Measurements from ENCODE around the gene CRTC1. TPM values are rescaled to one million over a fixed set of nuclear protein-coding genes. Genes with fewer than 3 reads are reported as not detected.

Gene CRTC1
- total RNA-seq, 1 experiment from 2014 or later = 19.0 TPM

- Mint-ChIP-seq H3K27ac (no peak overlapping the region), H3K9me3 (no peaks in the 10 kb centered on the region)
- DNase-seq = no peak
These were observed 84.7 kb downstream of the CRTC1 start for GRCh38 chr19:18768046-18768771.

More at GRCh38 chr19:18768046-18768771, 84.7 kb downstream of the CRTC1 start:
- H3K27ac ChIP-seq (ENCODE audit: insufficient read length, low read depth, low read length) = no peak overlapping the region
- H4K91ac ChIP-seq (ENCODE audit: insufficient read length, low read depth, low read length) = no peak overlapping the region
- Mint-ChIP-seq H3K36me3 (ENCODE audit: insufficient read depth in 1 of 3, low read depth in 3 of 3) (peaks cover 0 to 2% (median 0%) of the 10 kb centered on the region in 3 experiments; a peak in 1 of 7 replicates), H3K4me1 (peaks cover 3 to 6% of the 10 kb centered on the region in 2 experiments; a peak in 3 of 4 replicates), H3K27me3 (ENCODE audit: low read depth) (peaks cover 94% of the 10 kb centered on the region), H3K4me3 (no peak overlapping the region)
- no peak overlapping the region for H3K4me2 ChIP-seq (ENCODE audit: insufficient read depth, insufficient read length, low read length)
- H3K4me1 ChIP-seq (ENCODE audit: insufficient read depth, low read length) = no peaks in the 10 kb centered on the region
- no peak overlapping the region for H2BK12ac ChIP-seq (ENCODE audit: insufficient read length, low read depth, low read length)
- no peak overlapping the region for H2BK5ac ChIP-seq (ENCODE audit: insufficient read length, low read length)
- H3K79me1 ChIP-seq (ENCODE audit: insufficient read depth, low read depth, low read length, poor library complexity, severe bottlenecking) = no peaks in the 10 kb centered on the region
- peaks cover 42% of the 10 kb centered on the region; the same call in 1 of the 2 replicates for H3K27me3 ChIP-seq (ENCODE audit: insufficient read depth, low read length)
- no peak overlapping the region for H4K5ac ChIP-seq (ENCODE audit: insufficient read length, low read depth, low read length)
- no CpG with 5 or more reads among the region's 30 CpGs for WGBS (ENCODE audit: extremely low coverage, insufficient read length, low lambda C conversion rate)
- peak overlapping the region; percentile 5; the same call in 1 of the 2 replicates for H3K14ac ChIP-seq (ENCODE audit: insufficient read depth, low read length)
- no peak overlapping the region for H3K4ac ChIP-seq (ENCODE audit: low read depth, low read length)
- no peak overlapping the region for H3K56ac ChIP-seq (ENCODE audit: insufficient read length, low read depth, low read length)
- H3K23me2 ChIP-seq (ENCODE audit: insufficient read length, low read depth, low read length, poor library complexity, severe bottlenecking) = no peaks in the 10 kb centered on the region
- no peak overlapping the region for H2BK20ac ChIP-seq (ENCODE audit: low read depth, low read length, poor library complexity, severe bottlenecking)
- TF ChIP-seq CTCF (conservative IDR thresholded peaks at IDR 0.05) = peak; percentile 45; the same call in 2 of the 3 replicates
- H3K23ac ChIP-seq (ENCODE audit: insufficient read length, low read depth, low read length) = no peak overlapping the region
- no peaks in the 10 kb centered on the region for H3K79me2 ChIP-seq (ENCODE audit: insufficient read depth, low read length)
- H4K20me1 ChIP-seq (ENCODE audit: control insufficient read depth, insufficient read depth, insufficient read length) = peaks cover 2% of the 10 kb centered on the region
- H2AFZ ChIP-seq (ENCODE audit: low read length) = no peak overlapping the region
- no peak overlapping the region for H3T11ph ChIP-seq (ENCODE audit: low read length)
- no peak overlapping the region for H3K18ac ChIP-seq (ENCODE audit: insufficient read length, low read depth, low read length)
- no peak overlapping the region for H2AK5ac ChIP-seq (ENCODE audit: insufficient read length, low read length)
- no peak overlapping the region for H3K9ac ChIP-seq (ENCODE audit: extremely low read depth, insufficient read length, low read length)
- no peaks in the 10 kb centered on the region for H3K9me3 ChIP-seq (ENCODE audit: control insufficient read depth, low read depth, low read length)
- no peak overlapping the region for H4K8ac ChIP-seq (replicated peaks; ENCODE audit: insufficient read length, low read depth, low read length)
- H2BK120ac ChIP-seq (ENCODE audit: low read depth, low read length, poor library complexity, severe bottlenecking) = no peak overlapping the region
- H2BK15ac ChIP-seq (ENCODE audit: low read depth, low read length) = no peak overlapping the region

Measured in H9 (cell line).